BLaER1 treated with 17β-estradiol and CSF1 and Interleukin-3, amounts not matched to agents 10 nM and 100 nM (cell line): ENCODE results near the gene FOSL2.
A peak's percentile ranks its signal among the peaks of the same experiment; 100 is the strongest.

Experiments
- H3K27ac ChIP-seq, 11 experiments: shearing (Covaris generic); formaldehyde crosslinking; 2 replicates each; pipeline ENCODE4 v1.8.1; 2022
- H3K27me3 ChIP-seq, 11 experiments: shearing (Covaris generic); formaldehyde crosslinking; 2 replicates each; pipeline ENCODE4 v1.8.1; 2022
- H3K36me3 ChIP-seq, 11 experiments: shearing (Covaris generic); formaldehyde crosslinking; 2 replicates each; pipeline ENCODE4 v1.8.1; 2022
- H3K4me1 ChIP-seq, 10 experiments: shearing (Covaris generic); formaldehyde crosslinking; 2 replicates each; pipeline ENCODE4 v1.8.1; 2022
- H3K4me2 ChIP-seq, 11 experiments: shearing (Covaris generic); formaldehyde crosslinking; 2 replicates each; pipeline ENCODE4 v1.8.1; 2022
- H3K4me3 ChIP-seq, 10 experiments: shearing (Covaris generic); formaldehyde crosslinking; 2 replicates each; pipeline ENCODE4 v1.8.1; 2022
- H3K9ac ChIP-seq, 11 experiments: shearing (Covaris generic); formaldehyde crosslinking; 2 replicates each; pipeline ENCODE4 v1.8.1; 2022
- H3K9me3 ChIP-seq, 11 experiments: shearing (Covaris generic); formaldehyde crosslinking; replicated peaks in 1 of 11; 2 replicates each; pipeline ENCODE4 v1.8.1; 2022
- H4K20me1 ChIP-seq, 11 experiments: shearing (Covaris generic); formaldehyde crosslinking; 2 replicates each; pipeline ENCODE4 v1.8.1; 2022
- Cebpa-rat ChIP-seq, 11 experiments: shearing (Covaris generic); IDR thresholded peaks; 2 replicates each; pipeline ENCODE4 v1.8.1; 2022

FOSL2 gene

DNA sequence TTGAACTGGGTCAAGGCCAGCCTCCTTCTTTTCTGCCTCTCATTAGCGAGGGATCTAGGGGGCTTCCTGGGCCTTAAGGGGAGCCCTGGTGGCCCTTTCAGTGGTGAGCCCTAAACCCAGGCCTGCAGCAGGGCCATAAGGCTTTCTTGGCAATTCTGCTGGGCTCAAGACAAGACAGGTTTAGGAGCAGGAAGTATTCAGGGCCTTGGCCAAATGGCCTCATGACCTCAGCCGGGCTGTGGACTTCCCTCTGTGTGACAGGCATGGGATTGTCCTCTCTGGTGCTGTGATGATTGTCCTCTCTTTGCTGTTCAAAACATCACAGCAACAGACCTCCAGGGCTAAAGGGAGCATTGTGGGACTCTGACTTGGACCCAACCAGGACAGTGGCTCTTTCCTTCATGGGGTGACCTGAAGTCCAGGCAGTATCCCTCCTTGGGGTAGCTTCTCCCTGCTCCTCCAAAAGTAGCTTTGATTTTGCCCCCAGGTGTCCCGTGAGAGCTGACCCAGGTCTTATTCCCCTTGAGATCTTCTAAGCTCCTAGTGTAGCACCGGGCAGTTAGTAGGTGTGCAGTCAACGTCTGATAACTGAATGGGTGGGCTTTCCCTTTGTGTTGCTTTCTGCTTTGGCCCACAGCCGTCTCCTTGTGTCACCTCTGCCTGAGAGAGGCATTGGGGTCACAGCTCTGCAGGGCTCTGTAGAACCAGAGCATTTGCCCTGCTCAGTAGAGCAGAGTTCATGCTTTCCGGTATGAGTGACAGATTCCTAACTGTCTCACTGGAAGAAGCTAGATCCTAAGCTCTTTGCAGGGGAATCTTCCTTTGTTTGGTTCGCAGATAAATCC is 14.7 kb downstream of the FOSL2 start:
- peak overlapping the region in 2 of 10 experiments; percentile 17 to 18; a peak in 3 of 20 replicates for H3K4me3 ChIP-seq
- H3K4me2 ChIP-seq, result peak overlapping the region in 10 of 11 experiments; percentile 8 to 95 (median 80); a peak in 16 of 22 replicates
- H3K27ac ChIP-seq, result peak overlapping the region in 9 of 11 experiments; percentile 5 to 76 (median 56); a peak in 13 of 22 replicates
- no peak for TF ChIP-seq Cebpa-rat (IDR thresholded peaks at IDR 0.05)
- H3K27me3 ChIP-seq, result no peaks in the 10 kb centered on the region
- H3K9me3 ChIP-seq, result no peaks in the 10 kb centered on the region
- peaks cover 86 to 100% (median 100%) of the 10 kb centered on the region in 11 experiments for H3K36me3 ChIP-seq
- peaks cover 24 to 100% (median 100%) of the 10 kb centered on the region in 11 experiments for H4K20me1 ChIP-seq
- H3K9ac ChIP-seq, result peak overlapping the region in 7 of 11 experiments; percentile 3 to 67 (median 43); a peak in 8 of 22 replicates
- H3K4me1 ChIP-seq, result peaks cover 54 to 100% (median 92%) of the 10 kb centered on the region in 10 experiments

DNA sequence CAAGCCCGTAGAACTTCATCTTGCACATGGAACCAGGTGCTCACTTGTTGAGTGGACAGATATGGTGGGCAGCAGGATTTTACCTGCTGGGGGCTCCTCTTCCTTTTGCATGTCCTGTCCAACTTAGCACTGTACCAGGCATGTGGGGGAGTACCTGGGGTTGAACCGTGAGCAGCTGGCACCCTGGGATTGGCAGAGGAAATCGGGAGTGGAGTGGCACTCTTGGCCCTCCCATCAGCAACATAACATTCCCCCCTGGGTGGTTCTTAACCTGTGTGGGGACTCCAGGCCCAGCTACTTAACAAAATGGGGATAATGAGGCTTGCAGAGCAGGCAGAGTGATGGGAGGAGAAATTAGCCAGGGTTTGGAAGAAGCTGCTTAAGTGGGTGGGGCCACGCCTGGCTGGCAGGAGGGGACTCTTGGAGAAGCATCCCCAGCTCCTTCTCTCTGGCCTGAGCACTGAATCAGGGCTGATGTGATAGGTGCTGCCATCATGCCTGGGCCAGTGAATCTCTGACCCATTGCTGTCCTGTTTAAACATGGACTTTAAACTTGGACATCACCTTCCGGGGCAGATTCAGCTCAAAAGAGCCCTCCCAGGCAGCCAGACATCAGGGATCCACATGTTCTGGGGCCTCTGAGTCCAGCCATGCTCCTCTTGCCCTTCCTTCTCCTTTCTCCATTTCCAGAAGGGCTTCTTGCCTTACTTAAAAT is 15.5 kb downstream of the FOSL2 start:
- H3K4me2 ChIP-seq, result peak overlapping the region; percentile 64 to 95 (median 76); a peak in 20 of 22 replicates
- peaks cover 51 to 100% (median 91%) of the 10 kb centered on the region in 10 experiments for H3K4me1 ChIP-seq
- peaks cover 16 to 100% (median 100%) of the 10 kb centered on the region in 11 experiments for H4K20me1 ChIP-seq
- TF ChIP-seq Cebpa-rat (IDR thresholded peaks at IDR 0.05), result no peak
- no peaks in the 10 kb centered on the region for H3K27me3 ChIP-seq
- H3K9ac ChIP-seq, result peak overlapping the region in 8 of 11 experiments; percentile 2 to 67 (median 39); a peak in 8 of 22 replicates
- H3K4me3 ChIP-seq, result no peak overlapping the region; a peak in 1 of 20 replicates
- H3K9me3 ChIP-seq, result no peaks in the 10 kb centered on the region
- peaks cover 93 to 100% (median 100%) of the 10 kb centered on the region in 11 experiments for H3K36me3 ChIP-seq
- H3K27ac ChIP-seq, result peak overlapping the region in 8 of 11 experiments; percentile 18 to 76 (median 54); a peak in 9 of 22 replicates

DNA sequence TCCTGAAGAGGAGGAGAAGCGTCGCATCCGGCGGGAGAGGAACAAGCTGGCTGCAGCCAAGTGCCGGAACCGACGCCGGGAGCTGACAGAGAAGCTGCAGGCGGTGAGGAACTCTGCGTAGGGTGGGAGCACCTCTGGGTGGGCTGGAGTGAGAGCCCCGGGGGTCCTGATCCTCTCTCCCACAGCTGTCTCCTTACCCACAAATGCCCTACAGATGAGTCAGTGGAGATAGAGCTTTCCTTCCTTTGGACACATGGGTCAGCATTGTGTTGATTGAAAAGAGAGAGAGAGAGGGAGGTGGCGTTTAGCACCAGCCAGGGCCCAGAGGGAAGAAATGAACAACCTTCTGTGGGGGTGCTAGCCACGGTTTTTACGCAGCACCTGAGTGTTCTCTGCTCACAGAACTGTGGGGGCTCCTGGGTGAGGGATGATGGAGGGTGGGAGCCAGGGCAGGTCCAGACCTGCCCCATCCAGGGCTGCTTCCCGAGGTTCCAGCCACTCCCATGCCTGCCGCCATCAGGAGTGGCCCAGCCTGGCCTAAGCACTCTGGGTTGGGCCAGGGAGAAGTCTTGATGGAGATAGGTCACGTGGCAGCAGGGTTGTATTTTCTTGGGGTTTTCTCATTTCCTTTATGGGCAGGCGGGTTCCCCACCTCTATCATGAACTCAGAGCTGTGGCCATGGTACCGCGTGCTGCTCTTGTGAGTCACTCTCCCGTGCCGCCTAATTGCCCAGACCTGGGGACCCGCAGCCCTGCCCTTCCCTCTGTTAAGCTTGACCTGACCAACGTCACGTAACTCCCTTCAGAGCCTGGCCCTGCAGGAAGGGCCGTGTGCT is 16.3 kb downstream of the FOSL2 start:
- no peak overlapping the region for H3K4me3 ChIP-seq
- no peaks in the 10 kb centered on the region for H3K27me3 ChIP-seq
- H3K4me2 ChIP-seq, result peak overlapping the region; percentile 64 to 95 (median 76)
- H3K9ac ChIP-seq, result peak overlapping the region in 8 of 11 experiments; percentile 2 to 67 (median 42); a peak in 10 of 22 replicates
- no peak for TF ChIP-seq Cebpa-rat (IDR thresholded peaks at IDR 0.05)
- H3K36me3 ChIP-seq, result peaks cover 93 to 100% (median 100%) of the 10 kb centered on the region in 11 experiments
- H4K20me1 ChIP-seq, result peaks cover 7 to 100% (median 100%) of the 10 kb centered on the region in 11 experiments; a peak in 21 of 22 replicates
- H3K4me1 ChIP-seq, result peaks cover 53 to 100% (median 94%) of the 10 kb centered on the region in 10 experiments
- H3K9me3 ChIP-seq, result no peaks in the 10 kb centered on the region
- H3K27ac ChIP-seq, result peak overlapping the region; percentile 1 to 76 (median 40); a peak in 17 of 22 replicates

DNA sequence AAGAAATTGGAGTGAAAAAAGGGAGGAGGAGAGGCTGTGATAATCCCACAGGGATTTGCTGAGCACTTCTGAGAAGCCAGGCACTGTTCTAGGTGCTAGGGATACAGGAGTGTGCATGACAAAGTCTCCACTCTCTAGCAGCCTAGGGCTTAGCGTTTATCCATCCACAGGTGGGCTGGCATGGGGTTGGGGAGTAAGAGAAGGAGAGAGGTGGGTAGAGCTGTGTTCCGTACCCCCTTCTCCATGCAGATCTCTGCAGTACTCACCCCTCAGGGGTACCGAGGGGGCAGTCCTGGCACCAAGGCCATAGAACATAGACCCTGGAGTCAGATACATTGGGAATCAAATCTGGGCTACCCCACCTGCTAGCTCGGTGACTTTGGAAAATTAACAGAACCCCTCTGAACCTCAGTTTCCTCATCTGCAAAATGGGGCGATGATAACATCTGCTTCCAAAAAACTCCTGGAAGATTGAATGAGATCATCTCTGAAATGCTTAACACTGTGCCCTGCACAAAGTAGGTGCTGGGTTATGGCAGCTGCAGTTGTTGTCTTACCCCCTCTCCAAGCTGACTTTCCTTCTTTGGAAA is 18.6 kb downstream of the FOSL2 start:
- H3K9ac ChIP-seq, result peak overlapping the region in 6 of 11 experiments; percentile 33 to 66 (median 50); a peak in 6 of 22 replicates
- peak overlapping the region in 9 of 11 experiments; percentile 41 to 95 (median 72); a peak in 13 of 22 replicates for H3K4me2 ChIP-seq
- H3K36me3 ChIP-seq, result peaks cover 83 to 100% (median 99%) of the 10 kb centered on the region in 11 experiments
- H4K20me1 ChIP-seq, result peaks cover 0 to 100% (median 99%) of the 10 kb centered on the region in 11 experiments; a peak in 20 of 22 replicates
- no peak for TF ChIP-seq Cebpa-rat (IDR thresholded peaks at IDR 0.05)
- no peak overlapping the region for H3K4me3 ChIP-seq
- H3K9me3 ChIP-seq, result no peaks in the 10 kb centered on the region
- peaks cover 54 to 100% (median 84%) of the 10 kb centered on the region in 10 experiments for H3K4me1 ChIP-seq
- no peaks in the 10 kb centered on the region for H3K27me3 ChIP-seq
- peak overlapping the region in 10 of 11 experiments; percentile 59 to 83 (median 72); a peak in 18 of 22 replicates for H3K27ac ChIP-seq

DNA sequence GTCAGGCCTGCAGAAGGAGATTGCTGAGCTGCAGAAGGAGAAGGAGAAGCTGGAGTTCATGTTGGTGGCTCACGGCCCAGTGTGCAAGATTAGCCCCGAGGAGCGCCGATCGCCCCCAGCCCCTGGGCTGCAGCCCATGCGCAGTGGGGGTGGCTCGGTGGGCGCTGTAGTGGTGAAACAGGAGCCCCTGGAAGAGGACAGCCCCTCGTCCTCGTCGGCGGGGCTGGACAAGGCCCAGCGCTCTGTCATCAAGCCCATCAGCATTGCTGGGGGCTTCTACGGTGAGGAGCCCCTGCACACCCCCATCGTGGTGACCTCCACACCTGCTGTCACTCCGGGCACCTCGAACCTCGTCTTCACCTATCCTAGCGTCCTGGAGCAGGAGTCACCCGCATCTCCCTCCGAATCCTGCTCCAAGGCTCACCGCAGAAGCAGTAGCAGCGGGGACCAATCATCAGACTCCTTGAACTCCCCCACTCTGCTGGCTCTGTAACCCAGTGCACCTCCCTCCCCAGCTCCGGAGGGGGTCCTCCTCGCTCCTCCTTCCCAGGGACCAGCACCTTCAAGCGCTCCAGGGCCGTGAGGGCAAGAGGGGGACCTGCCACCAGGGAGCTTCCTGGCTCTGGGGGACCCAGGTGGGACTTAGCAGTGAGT is 19.4 kb downstream of the FOSL2 start:
- Histone ChIP-seq H3K27me3 (no peaks in the 10 kb centered on the region), H3K27ac (peak overlapping the region in 4 of 11 experiments; percentile 9 to 83 (median 43); a peak in 4 of 22 replicates), H3K4me1 (peaks cover 54 to 99% (median 76%) of the 10 kb centered on the region in 10 experiments), H3K4me2 (peak overlapping the region in 3 of 11 experiments; percentile 3 to 44 (median 30); a peak in 2 of 22 replicates), H3K9me3 (no peaks in the 10 kb centered on the region), H3K4me3 (no peak overlapping the region), H3K36me3 (peaks cover 75 to 97% (median 91%) of the 10 kb centered on the region in 11 experiments), H3K9ac (peak overlapping the region in 3 of 11 experiments; percentile 13 to 51 (median 24); a peak in 2 of 22 replicates), H4K20me1 (peaks cover 0 to 100% (median 99%) of the 10 kb centered on the region in 11 experiments; a peak in 20 of 22 replicates)
- TF ChIP-seq Cebpa-rat (IDR thresholded peaks at IDR 0.05), result no peak

DNA sequence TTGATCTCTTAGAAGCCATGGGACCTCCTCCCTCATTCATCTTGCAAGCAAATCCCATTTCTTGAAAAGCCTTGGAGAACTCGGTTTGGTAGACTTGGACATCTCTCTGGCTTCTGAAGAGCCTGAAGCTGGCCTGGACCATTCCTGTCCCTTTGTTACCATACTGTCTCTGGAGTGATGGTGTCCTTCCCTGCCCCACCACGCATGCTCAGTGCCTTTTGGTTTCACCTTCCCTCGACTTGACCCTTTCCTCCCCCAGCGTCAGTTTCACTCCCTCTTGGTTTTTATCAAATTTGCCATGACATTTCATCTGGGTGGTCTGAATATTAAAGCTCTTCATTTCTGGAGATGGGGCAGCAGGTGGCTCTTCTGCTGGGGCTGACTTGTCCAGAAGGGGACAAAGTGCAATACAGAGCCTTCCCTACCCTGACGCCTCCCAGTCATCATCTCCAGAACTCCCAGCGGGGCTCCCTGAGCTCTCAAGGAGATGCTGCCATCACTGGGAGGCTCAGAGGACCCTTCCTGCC is 20.0 kb downstream of the FOSL2 start:
- peak overlapping the region in 3 of 11 experiments; percentile 13 to 51 (median 24); a peak in 3 of 22 replicates for H3K9ac ChIP-seq
- peaks cover 69 to 96% (median 89%) of the 10 kb centered on the region in 11 experiments for H3K36me3 ChIP-seq
- peak overlapping the region in 6 of 11 experiments; percentile 3 to 31 (median 26); a peak in 3 of 22 replicates for H3K27ac ChIP-seq
- peaks cover 0 to 100% (median 99%) of the 10 kb centered on the region in 11 experiments; a peak in 20 of 22 replicates for H4K20me1 ChIP-seq
- H3K27me3 ChIP-seq, result no peaks in the 10 kb centered on the region
- no peak for TF ChIP-seq Cebpa-rat (IDR thresholded peaks at IDR 0.05)
- no peak overlapping the region for H3K4me3 ChIP-seq
- H3K9me3 ChIP-seq, result no peaks in the 10 kb centered on the region
- peak overlapping the region in 6 of 11 experiments; percentile 11 to 44 (median 17); a peak in 3 of 22 replicates for H3K4me2 ChIP-seq
- peaks cover 50 to 98% (median 70%) of the 10 kb centered on the region in 10 experiments for H3K4me1 ChIP-seq
